ENCODE measurements around the gene SLC46A3.
"Not testable (repeated sequence)": the region's sequence is repeated elsewhere in the genome, so short reads cannot be mapped to it uniquely, and the experiment has no call there.

SLC46A3 gene

GRCh38 chr13:28685892-28686291 lies 32.9 kb downstream of the SLC46A3 start:
- H3K4me3 ChIP-seq (ENCODE audit: low read length) = no peak overlapping the region
- TF ChIP-seq CTCF (IDR thresholded peaks at IDR 0.05; ENCODE audit: insufficient read depth, low read depth, low read length, missing control alignments) = no peak
- no peak for DNase-seq (ENCODE audit: low read depth)

GRCh38 chr13:28685114-28685513 lies 33.7 kb downstream of the SLC46A3 start:
- DNase-seq (ENCODE audit: low read depth) = no peak
- TF ChIP-seq CTCF (IDR thresholded peaks at IDR 0.05; ENCODE audit: insufficient read depth, low read depth, low read length, missing control alignments) = no peak
- H3K4me3 ChIP-seq (ENCODE audit: low read length) = no peak overlapping the region

DNA sequence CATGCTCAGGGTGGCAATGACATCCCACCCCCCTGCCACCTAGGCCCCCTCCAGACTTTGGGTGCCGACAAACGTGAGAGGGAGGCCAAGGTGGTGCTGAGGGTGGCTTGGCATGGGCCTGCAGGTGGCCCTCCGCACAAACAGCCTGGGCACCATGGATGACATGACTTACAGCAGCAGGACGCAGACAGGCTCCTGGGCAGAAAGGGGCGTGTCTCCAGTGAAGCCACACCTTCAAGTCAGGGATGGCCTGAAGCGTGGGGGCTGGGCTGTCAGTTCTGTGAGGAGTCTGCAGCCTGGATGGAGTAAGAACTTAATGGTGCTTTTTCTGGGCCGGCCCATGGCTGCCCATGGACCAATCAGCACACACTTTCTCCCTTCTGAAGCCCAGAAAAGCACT lies 34.5 kb downstream of the SLC46A3 start:
- peak; percentile 59 for DNase-seq (ENCODE audit: low read depth)
- no peak overlapping the region for H3K4me3 ChIP-seq (ENCODE audit: low read length)
- TF ChIP-seq CTCF (IDR thresholded peaks at IDR 0.05; ENCODE audit: insufficient read depth, low read depth, low read length, missing control alignments) = no peak

- DNase-seq (ENCODE audit: low read depth); H3K4me3 ChIP-seq (ENCODE audit: low read length): not testable (repeated sequence)
Measured at GRCh38 chr13:28683169-28683568, 35.6 kb downstream of the SLC46A3 start.

DNA sequence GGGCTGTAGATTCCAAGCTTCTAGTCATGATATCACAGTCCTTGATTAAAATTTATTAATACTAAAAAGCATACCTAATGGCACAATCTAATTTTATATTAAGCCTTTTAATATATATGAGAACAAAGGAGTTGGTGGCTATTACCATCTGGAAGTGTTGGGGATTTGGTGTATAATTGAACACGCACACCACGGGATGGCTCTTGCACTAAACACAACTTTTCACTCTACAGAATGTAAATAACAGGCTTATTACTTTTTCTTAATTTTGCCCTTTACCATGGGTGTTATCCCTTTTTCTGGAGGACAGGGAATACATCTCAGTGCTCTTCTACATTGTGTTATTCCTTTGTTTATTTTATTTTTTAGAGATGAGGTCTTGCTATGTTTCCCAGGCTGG lies 38.2 kb downstream of the SLC46A3 start:
- no peak overlapping the region for H3K4me3 ChIP-seq (ENCODE audit: low read length)
- no peak for TF ChIP-seq CTCF (IDR thresholded peaks at IDR 0.05; ENCODE audit: insufficient read depth, low read depth, low read length, missing control alignments)
- no peak for DNase-seq (ENCODE audit: low read depth)

- peak; percentile 20 for DNase-seq (ENCODE audit: low read depth)
- peak; percentile 16 for TF ChIP-seq CTCF (IDR thresholded peaks at IDR 0.05; ENCODE audit: insufficient read depth, low read depth, low read length, missing control alignments)
- no peak overlapping the region for H3K4me3 ChIP-seq (ENCODE audit: low read length)
Measured at GRCh38 chr13:28679628-28680027, 39.1 kb downstream of the SLC46A3 start.

- no peak overlapping the region for H3K4me3 ChIP-seq (ENCODE audit: low read length)
- DNase-seq (ENCODE audit: low read depth) = no peak
- TF ChIP-seq CTCF (IDR thresholded peaks at IDR 0.05; ENCODE audit: insufficient read depth, low read depth, low read length, missing control alignments) = no peak
Measured at GRCh38 chr13:28678809-28679208, 40.0 kb downstream of the SLC46A3 start.

Data from epithelial cell of esophagus (primary cell).